K562 (cell line): ENCODE results near the gene HOXB3. TPM values are rescaled to one million over a fixed set of nuclear protein-coding genes. Genes with fewer than 3 reads are reported as not detected.
A peak's percentile ranks its signal among the peaks of the same experiment; 100 is the strongest.

Experiments
- CREBBP ChIP-seq: IDR thresholded peaks from one replicate; pipeline ENCODE4 v1.6.1; 2012; ENCODE audit warnings: low read depth, mild to moderate bottlenecking, control low read depth, inconsistent platforms, low read length
- HNRNPH1 ChIP-seq: fragments of 200-400 bp; formaldehyde crosslinking; optimal IDR thresholded peaks from 2 replicates; pipeline ENCODE3; 2017; ENCODE audit warnings: low read depth, mild to moderate bottlenecking, low read length, moderate library complexity
- HSF4 ChIP-seq: fragments of 250-450 bp; sonication (Bioruptor Pico); IDR thresholded peaks from 2 replicates; pipeline ENCODE4 v2.1.2; 2022; ENCODE audit warnings: mild to moderate bottlenecking, moderate library complexity, borderline replicate concordance
- IFI16 ChIP-seq: fragments of 250-450 bp; sonication (Bioruptor Pico); IDR thresholded peaks from 2 replicates; pipeline ENCODE4 v2.1.2; 2022; ENCODE audit warnings: mild to moderate bottlenecking, inconsistent platforms
- ILK ChIP-seq: fragments of 450-650 bp; IDR thresholded peaks from 2 replicates; pipeline ENCODE4 v1.6.1; 2016; ENCODE audit warnings: missing genetic modification characterization, low read depth, mild to moderate bottlenecking, missing compliant biosample characterization, moderate library complexity, borderline replicate concordance
- KAT2B ChIP-seq: IDR thresholded peaks from one replicate; pipeline ENCODE4 v1.6.1; 2012; ENCODE audit warnings: low read depth, mild to moderate bottlenecking, control low read depth, inconsistent platforms, low read length, moderate library complexity
- MCM5 ChIP-seq: fragments of 450-650 bp; IDR thresholded peaks from 2 replicates; pipeline ENCODE4 v1.6.1; 2016; ENCODE audit warnings: low read depth
- MYC ChIP-seq, 2 experiments: fragments of 250-450 bp in 1 of 2; sonication (Bioruptor Pico) in 1 of 2; IDR thresholded peaks; 2 replicates each; pipeline versions ENCODE4 v1.5.1 to v1.6.1; 2012 to 2021; ENCODE audit warnings: low read depth in 2 of 2, borderline replicate concordance in 1 of 2, improper control_type of control experiment in 1 of 2, low read length in 1 of 2, mild to moderate bottlenecking in 1 of 2, moderate library complexity in 1 of 2
- NFIC ChIP-seq: fragments of 450-650 bp; IDR thresholded peaks from 2 replicates; pipeline ENCODE4 v1.6.1; 2017; ENCODE audit warnings: mild to moderate bottlenecking, inconsistent platforms
- POLR2B ChIP-seq: fragments of 450-650 bp; IDR thresholded peaks from 2 replicates; pipeline ENCODE4 v1.6.1; 2018; ENCODE audit warnings: low read depth; ENCODE audit not compliant: partially characterized antibody
- SMAD1 ChIP-seq: fragments of 150-350 bp; IDR thresholded peaks from 2 replicates; pipeline ENCODE4 v1.6.1; 2014; ENCODE audit warnings: low read length, low read depth; ENCODE audit not compliant: partially characterized antibody
- SMARCB1 ChIP-seq: IDR thresholded peaks from 2 replicates; pipeline ENCODE4 v1.6.1; 2011; ENCODE audit warnings: improper control_type of control experiment, low read depth; ENCODE audit not compliant: insufficient read length
- SOX6 ChIP-seq: fragments of 450-650 bp; IDR thresholded peaks from 2 replicates; pipeline ENCODE4 v1.6.1; 2014; ENCODE audit warnings: mild to moderate bottlenecking
- THRAP3 ChIP-seq: fragments of 450-650 bp; IDR thresholded peaks from 2 replicates; pipeline ENCODE4 v1.6.1; 2016; ENCODE audit warnings: mild to moderate bottlenecking, inconsistent platforms, borderline replicate concordance
- ZNF507 ChIP-seq: conservative IDR thresholded peaks from 2 replicates; pipeline ENCODE4 v1.6.1; 2017; ENCODE audit warnings: missing genetic modification characterization, missing compliant biosample characterization
- polyA plus RNA-seq, 8 experiments: library from polyadenylated mRNA; depleted of rRNA in 4 of 8; stranded (reverse) in 5 of 8; unstranded in 3 of 8; fragments of >200 nt; fragmentation: Nextera tagmentation in 2 of 8; fragmentation: Illumina TruSeq in 1 of 8; extraction: Ambion mirVana in 2 of 8; extraction: Trizol in 1 of 8; gene quantifications; 2 replicates each; pipeline versions ENCODE4 v1.2.1 to v1.2.3, GENCODE V29; 2011 to 2014; ENCODE audit warnings: inconsistent platforms in 1 of 8, missing spikeins in 1 of 8
- total RNA-seq, 7 experiments: library from RNA; depleted of rRNA in 6 of 7; stranded (reverse); fragments of >200 nt in 6 of 7; fragmentation: Illumina TruSeq in 2 of 7; extraction: Trizol in 2 of 7; gene quantifications; 2 replicates each; pipeline versions ENCODE4 v1.2.1 to v1.2.3, GENCODE V29; 2011 to 2021; ENCODE audit warnings: low replicate concordance in 1 of 7
- TF ChIP-seq, protein P1 (sequence below): fragments of 250-450 bp; sonication (Bioruptor Pico); IDR thresholded peaks from 2 replicates; pipeline ENCODE4 v1.5.0; 2021; ENCODE audit warnings: mild to moderate bottlenecking, borderline replicate concordance
- TF ChIP-seq, protein P2 (sequence below): sonication (generic); formaldehyde crosslinking; IDR thresholded peaks from 2 replicates; pipeline ENCODE4 v1.8.0; 2022; ENCODE audit warnings: mild to moderate bottlenecking, missing genetic modification reagents
- TF ChIP-seq, protein P3 (sequence below): IDR thresholded peaks from 3 replicates; pipeline ENCODE4 v1.6.1; 2011; ENCODE audit warnings: borderline replicate concordance, mild to moderate bottlenecking; ENCODE audit not compliant: insufficient read length, insufficient read depth
- TF ChIP-seq, protein P4 (sequence below), 2 experiments: IDR thresholded peaks; 2 replicates each; pipeline ENCODE4 v1.6.1; 2011; ENCODE audit warnings: borderline replicate concordance in 1 of 2, control low read depth in 1 of 2, low read depth in 1 of 2, low read length in 1 of 2, mild to moderate bottlenecking in 1 of 2, mixed read lengths in 1 of 2, moderate library complexity in 1 of 2; ENCODE audit not compliant: insufficient read depth in 1 of 2, insufficient read length in 1 of 2, poor library complexity in 1 of 2, severe bottlenecking in 1 of 2; ENCODE audit errors: extremely low read depth in 1 of 2

HOXB3 gene
- total and polyA plus RNA-seq, 9 of the 15 experiments (the other 6 are each of a cell fraction or from before 2014, with no cell fraction given) = 2.4 to 41.3 (median 20.2) TPM

DNA sequence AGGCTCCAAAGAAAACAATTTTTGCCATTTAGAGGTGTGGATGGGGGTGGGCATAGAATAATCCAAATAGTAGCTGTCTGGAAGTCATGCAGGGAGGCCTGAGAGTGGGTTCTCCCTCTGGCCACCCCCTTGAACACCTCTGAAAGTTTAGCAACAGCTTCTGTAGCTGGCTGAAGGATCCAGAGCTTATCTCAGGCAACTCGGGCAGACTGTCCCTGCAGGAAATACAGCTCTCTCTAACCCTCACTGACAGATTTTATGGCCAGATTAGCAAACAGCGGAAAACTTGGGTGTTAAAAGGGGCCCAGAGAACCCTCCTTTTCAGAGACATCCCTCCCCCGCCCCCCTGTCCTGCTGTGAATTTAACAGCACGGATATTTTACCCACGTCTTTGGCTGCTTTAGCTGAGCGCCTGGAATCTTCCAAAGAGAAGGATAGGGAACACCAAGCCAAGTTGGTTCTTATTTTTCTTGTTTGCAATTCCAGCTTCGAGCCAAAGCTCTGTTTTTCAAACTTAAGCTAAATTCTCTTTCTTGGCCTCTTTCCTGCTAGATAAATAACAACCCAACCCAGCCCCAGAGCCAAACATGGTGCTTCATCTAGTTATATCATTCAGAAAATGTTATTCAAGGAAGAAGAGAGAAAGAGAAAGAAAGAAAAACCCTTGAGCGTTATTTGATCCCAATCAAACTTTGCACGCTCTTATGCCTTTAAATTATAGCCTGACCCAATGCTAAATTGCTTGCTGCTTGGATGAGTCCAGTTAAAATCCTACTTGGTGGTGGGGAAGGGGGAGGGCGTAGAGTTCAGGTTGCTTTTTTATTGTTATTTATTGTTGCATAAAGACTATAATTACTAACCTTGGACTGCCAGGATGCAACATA lies 42.9 kb downstream of the HOXB3 start (continued):
- TF ChIP-seq HSF4 (CRISPR knock-in tag) (no peak), ILK (tag) (no peak), ZNF507 (tag) (no peak), HNRNPH1 (no peak), SOX6 (peak; percentile 81), KAT2B (no peak), MCM5 (no peak), IFI16 (CRISPR knock-in tag) (no peak), MYC (IDR thresholded peaks at IDR 0.05; ENCODE audit: low read depth, low read length) (no peak), MYC (CRISPR knock-in tag; IDR thresholded peaks at IDR 0.05; ENCODE audit: borderline replicate concordance, low read depth) (0 out of 2 replicates have a peak, but pooled peaks have one; percentile 57), NFIC (peak; percentile 36; the same call in 1 of the 2 replicates), SMAD1 (no peak), SMARCB1 (peak; percentile 77), CREBBP (no peak), THRAP3 (no peak), POLR2B (peak; percentile 70)
- TF ChIP-seq, protein P1, sequence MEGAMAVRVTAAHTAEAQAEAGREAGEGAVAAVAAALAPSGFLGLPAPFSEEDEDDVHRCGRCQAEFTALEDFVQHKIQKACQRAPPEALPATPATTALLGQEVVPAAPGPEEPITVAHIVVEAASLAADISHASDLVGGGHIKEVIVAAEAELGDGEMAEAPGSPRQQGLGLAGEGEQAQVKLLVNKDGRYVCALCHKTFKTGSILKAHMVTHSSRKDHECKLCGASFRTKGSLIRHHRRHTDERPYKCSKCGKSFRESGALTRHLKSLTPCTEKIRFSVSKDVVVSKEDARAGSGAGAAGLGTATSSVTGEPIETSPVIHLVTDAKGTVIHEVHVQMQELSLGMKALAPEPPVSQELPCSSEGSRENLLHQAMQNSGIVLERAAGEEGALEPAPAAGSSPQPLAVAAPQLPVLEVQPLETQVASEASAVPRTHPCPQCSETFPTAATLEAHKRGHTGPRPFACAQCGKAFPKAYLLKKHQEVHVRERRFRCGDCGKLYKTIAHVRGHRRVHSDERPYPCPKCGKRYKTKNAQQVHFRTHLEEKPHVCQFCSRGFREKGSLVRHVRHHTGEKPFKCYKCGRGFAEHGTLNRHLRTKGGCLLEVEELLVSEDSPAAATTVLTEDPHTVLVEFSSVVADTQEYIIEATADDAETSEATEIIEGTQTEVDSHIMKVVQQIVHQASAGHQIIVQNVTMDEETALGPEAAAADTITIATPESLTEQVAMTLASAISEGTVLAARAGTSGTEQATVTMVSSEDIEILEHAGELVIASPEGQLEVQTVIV (CRISPR knock-in tag) = no peak
- TF ChIP-seq, protein P2, sequence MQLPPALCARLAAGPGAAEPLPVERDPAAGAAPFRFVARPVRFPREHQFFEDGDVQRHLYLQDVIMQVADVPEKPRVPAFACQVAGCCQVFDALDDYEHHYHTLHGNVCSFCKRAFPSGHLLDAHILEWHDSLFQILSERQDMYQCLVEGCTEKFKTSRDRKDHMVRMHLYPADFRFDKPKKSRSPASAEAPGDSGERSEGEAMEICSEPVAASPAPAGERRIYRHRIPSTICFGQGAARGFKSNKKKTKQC (CRISPR knock-in tag) = no peak
- TF ChIP-seq, protein P3, sequence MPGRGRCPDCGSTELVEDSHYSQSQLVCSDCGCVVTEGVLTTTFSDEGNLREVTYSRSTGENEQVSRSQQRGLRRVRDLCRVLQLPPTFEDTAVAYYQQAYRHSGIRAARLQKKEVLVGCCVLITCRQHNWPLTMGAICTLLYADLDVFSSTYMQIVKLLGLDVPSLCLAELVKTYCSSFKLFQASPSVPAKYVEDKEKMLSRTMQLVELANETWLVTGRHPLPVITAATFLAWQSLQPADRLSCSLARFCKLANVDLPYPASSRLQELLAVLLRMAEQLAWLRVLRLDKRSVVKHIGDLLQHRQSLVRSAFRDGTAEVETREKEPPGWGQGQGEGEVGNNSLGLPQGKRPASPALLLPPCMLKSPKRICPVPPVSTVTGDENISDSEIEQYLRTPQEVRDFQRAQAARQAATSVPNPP = no peak
- TF ChIP-seq, protein P4, sequence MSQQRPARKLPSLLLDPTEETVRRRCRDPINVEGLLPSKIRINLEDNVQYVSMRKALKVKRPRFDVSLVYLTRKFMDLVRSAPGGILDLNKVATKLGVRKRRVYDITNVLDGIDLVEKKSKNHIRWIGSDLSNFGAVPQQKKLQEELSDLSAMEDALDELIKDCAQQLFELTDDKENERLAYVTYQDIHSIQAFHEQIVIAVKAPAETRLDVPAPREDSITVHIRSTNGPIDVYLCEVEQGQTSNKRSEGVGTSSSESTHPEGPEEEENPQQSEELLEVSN (IDR thresholded peaks at IDR 0.05; ENCODE audit: borderline replicate concordance in 1 of 2, extremely low read depth in 1 of 2, insufficient read depth in 1 of 2, insufficient read length in 1 of 2, low read depth in 1 of 2, low read length in 1 of 2, poor library complexity in 1 of 2, severe bottlenecking in 1 of 2) = no peak
